ENCODE measurements around the gene AOAH.

DNA sequence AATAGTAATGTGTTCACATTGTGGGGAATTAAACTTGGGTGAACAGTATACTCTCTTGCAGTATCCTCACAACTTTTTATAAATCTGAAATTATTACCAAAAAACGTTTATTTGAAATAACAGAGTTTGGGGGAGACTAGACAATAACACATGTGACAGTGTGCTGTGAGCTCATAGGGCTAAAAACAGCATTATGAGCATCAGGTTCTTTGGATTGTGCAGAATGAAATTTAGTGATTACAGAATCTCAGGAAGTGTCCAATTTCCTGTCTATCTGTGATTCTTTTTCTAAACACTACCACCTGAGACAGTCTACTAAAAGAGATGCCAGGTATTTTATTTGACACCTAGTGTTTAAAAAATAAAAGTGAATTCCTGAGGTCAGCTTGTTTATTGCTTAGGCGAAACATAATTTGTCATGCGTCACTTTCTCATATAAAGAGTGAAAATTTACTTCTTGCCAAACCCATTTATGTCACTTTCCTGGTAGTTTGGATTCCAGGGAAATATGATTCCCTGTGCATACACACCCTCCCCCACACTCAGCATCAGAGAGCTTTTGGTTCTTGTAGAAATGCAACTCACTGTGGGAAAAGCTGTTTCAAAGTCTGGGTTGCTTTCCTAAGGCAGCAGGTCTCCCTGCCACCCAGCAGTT is 71.2 kb downstream of the AOAH start:
- no peak for TF ChIP-seq POLR2A (IDR thresholded peaks at IDR 0.05)
- TF ChIP-seq, protein P1, sequence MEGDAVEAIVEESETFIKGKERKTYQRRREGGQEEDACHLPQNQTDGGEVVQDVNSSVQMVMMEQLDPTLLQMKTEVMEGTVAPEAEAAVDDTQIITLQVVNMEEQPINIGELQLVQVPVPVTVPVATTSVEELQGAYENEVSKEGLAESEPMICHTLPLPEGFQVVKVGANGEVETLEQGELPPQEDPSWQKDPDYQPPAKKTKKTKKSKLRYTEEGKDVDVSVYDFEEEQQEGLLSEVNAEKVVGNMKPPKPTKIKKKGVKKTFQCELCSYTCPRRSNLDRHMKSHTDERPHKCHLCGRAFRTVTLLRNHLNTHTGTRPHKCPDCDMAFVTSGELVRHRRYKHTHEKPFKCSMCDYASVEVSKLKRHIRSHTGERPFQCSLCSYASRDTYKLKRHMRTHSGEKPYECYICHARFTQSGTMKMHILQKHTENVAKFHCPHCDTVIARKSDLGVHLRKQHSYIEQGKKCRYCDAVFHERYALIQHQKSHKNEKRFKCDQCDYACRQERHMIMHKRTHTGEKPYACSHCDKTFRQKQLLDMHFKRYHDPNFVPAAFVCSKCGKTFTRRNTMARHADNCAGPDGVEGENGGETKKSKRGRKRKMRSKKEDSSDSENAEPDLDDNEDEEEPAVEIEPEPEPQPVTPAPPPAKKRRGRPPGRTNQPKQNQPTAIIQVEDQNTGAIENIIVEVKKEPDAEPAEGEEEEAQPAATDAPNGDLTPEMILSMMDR (IDR thresholded peaks at IDR 0.05 in 4 of 5, conservative IDR thresholded peaks at IDR 0.05 in 1 of 5) = no peak
